Kidney tubule cell (primary cell): ENCODE results near the gene ADAMTS9.

ENCODE experiments used
- DNase-seq: peaks from one replicate; pipeline ENCODE4 v3.0.0-alpha.2; 2018; ENCODE audit warnings: low spot score

ADAMTS9 gene

GRCh38 chr3:64620020-64620419, 67.8 kb downstream of the ADAMTS9 start:
- no peak for DNase-seq

- no peak for DNase-seq
Measured at GRCh38 chr3:64619216-64619615, 68.6 kb downstream of the ADAMTS9 start.

GRCh38 chr3:64617610-64618009, 70.2 kb downstream of the ADAMTS9 start:
- peak; percentile 55 for DNase-seq

GRCh38 chr3:64616953-64617352, 70.8 kb downstream of the ADAMTS9 start:
- DNase-seq, result no peak

GRCh38 chr3:64612916-64613526, 74.8 kb downstream of the ADAMTS9 start:
- DNase-seq, result no peak

GRCh38 chr3:64612082-64612860, 75.5 kb downstream of the ADAMTS9 start:
- DNase-seq, result no peak

GRCh38 chr3:64608741-64609140, 79.1 kb downstream of the ADAMTS9 start:
- DNase-seq, result no peak

GRCh38 chr3:64607032-64607551, 80.7 kb downstream of the ADAMTS9 start:
- no peak for DNase-seq

GRCh38 chr3:64604313-64604712, 83.5 kb downstream of the ADAMTS9 start:
- no peak for DNase-seq

GRCh38 chr3:64601824-64602223, 86.0 kb downstream of the ADAMTS9 start:
- no peak for DNase-seq

GRCh38 chr3:64600246-64600950, 87.4 kb downstream of the ADAMTS9 start:
- DNase-seq, result no peak

GRCh38 chr3:64599651-64600050, 88.1 kb downstream of the ADAMTS9 start:
- no peak for DNase-seq

- DNase-seq, result peak; percentile 79
Measured at GRCh38 chr3:64595253-64595694, 92.5 kb downstream of the ADAMTS9 start.

GRCh38 chr3:64594134-64594533, 93.7 kb downstream of the ADAMTS9 start:
- DNase-seq, result no peak

- DNase-seq, result no peak
Measured at GRCh38 chr3:64593350-64593749, 94.5 kb downstream of the ADAMTS9 start.

GRCh38 chr3:64591615-64592014, 96.2 kb downstream of the ADAMTS9 start:
- DNase-seq, result no peak

- no peak for DNase-seq
Measured at GRCh38 chr3:64588380-64588779, 99.4 kb downstream of the ADAMTS9 start.

GRCh38 chr3:64586952-64587351, 100.8 kb downstream of the ADAMTS9 start:
- no peak for DNase-seq

- no peak for DNase-seq
Measured at GRCh38 chr3:64584179-64584578, 103.6 kb downstream of the ADAMTS9 start.

GRCh38 chr3:64578797-64579196, 109.0 kb downstream of the ADAMTS9 start:
- peak; percentile 33 for DNase-seq

- DNase-seq, result peak; percentile 33
Measured at GRCh38 chr3:64578062-64578770, 109.6 kb downstream of the ADAMTS9 start.

GRCh38 chr3:64576211-64576775, 111.5 kb downstream of the ADAMTS9 start:
- DNase-seq, result no peak
